ENCODE results near the gene GTF3C5.
"Not testable (repeated sequence)": the region's sequence is repeated elsewhere in the genome, so short reads cannot be mapped to it uniquely, and the experiment has no call there.

Gene GTF3C5

GRCh38 chr9:133088756-133089155, 58.0 kb downstream of the GTF3C5 start:
- no peak for DNase-seq (ENCODE audit: low spot score)

GRCh38 chr9:133089271-133089671, 58.5 kb downstream of the GTF3C5 start:
- DNase-seq (ENCODE audit: low spot score) = peak; percentile 64

- peak; percentile 82 for DNase-seq (ENCODE audit: low spot score)
These were observed 59.4 kb downstream of the GTF3C5 start for GRCh38 chr9:133090187-133090586.

GRCh38 chr9:133090752-133091385, 60.1 kb downstream of the GTF3C5 start:
- DNase-seq (ENCODE audit: low spot score) = no peak

DNA sequence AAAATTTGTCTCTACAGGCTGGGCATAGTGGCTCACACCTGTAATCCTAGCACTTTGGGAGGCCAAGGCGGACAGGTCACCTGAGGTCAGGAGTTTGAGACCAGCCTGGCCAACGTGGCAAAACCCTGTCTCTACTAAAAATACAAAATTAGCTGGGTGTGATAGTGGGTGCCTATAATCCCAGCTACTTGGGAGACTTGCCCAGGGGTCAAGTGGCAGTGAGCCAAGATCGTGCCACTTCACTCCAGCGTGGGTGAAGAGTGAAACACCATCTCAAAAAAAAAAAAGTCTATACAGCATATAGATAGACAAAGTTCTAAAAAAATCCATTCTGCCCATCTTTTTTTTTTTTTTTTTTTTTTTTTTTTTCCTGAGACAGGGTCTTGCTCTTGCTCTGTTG, 63.6 kb downstream of the GTF3C5 start:
- not testable (repeated sequence) for DNase-seq (ENCODE audit: low spot score)

GRCh38 chr9:133094842-133095393, 64.1 kb downstream of the GTF3C5 start:
- DNase-seq (ENCODE audit: low spot score) = no peak

DNA sequence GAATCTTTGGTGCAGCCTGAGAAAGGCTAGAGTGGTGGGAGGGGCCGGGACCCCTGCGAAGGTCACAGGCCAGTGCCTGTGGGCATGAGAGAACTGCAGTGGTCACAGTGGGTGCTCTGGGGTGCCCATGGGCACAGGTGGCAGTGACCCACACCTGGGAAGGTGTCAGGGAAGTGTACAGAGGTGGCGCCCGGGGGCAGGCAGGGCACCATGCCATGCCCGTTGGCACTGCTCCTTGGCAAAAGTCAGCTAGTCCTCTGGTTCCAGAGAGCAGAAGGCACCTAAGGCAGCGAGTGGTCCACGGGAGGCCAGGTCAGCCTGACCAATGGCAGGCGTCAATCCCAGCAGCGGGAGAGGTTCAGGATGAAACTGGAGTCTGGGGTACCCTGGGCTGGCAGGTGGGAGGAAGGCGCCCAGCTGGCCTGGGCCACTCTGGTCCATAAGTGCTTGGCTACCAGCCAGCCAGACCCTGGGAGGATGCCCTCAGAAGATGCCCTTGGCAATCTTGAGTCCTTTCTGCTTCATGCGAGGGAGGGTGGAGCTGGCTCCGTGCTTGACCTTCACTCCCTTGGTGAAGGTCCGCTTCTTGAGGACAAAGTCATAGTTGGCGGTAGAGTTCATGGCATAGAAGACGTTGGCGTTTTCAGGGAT, 67.4 kb downstream of the GTF3C5 start:
- no peak for DNase-seq (ENCODE audit: low spot score)

GRCh38 chr9:133098871-133099270, 68.1 kb downstream of the GTF3C5 start:
- DNase-seq (ENCODE audit: low spot score) = no peak

DNA sequence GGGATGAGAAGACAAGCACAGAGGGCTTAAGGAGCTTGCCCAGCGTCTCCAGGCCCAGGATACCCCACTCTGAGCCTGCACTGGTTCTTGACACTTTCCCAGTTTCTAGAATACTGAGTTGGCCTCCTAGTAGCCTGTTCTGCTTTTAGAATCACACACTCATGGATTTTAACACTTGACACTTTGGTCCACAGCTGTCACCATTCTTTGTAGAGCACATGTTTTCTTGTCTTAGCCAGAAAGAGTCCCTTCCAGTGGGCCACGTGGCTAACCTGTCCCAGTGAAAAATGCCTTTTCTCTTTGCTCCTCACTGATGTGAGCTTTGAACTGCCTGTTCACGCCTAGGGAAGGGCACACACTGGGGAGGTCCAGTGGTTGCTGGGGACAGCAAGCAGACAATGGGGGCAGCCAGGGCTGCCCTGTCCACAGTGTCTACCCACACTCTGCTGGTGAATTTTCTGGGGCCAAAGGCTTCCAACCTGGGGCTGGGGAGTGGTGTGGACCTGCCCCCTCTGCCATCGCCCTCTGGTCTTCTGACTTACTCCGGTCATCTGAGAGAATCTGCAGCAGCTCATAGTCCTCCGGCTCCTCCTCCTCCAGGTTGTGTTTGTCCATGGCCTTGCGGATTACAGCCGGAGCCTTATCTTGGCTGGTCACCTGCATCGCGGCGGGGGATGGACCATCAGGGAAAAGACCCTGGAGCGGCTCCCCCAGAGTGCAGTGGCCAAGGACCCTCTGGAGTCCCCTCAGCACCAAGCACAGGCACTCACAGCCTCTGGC, 69.1 kb downstream of the GTF3C5 start:
- no peak for DNase-seq (ENCODE audit: low spot score)

DNA sequence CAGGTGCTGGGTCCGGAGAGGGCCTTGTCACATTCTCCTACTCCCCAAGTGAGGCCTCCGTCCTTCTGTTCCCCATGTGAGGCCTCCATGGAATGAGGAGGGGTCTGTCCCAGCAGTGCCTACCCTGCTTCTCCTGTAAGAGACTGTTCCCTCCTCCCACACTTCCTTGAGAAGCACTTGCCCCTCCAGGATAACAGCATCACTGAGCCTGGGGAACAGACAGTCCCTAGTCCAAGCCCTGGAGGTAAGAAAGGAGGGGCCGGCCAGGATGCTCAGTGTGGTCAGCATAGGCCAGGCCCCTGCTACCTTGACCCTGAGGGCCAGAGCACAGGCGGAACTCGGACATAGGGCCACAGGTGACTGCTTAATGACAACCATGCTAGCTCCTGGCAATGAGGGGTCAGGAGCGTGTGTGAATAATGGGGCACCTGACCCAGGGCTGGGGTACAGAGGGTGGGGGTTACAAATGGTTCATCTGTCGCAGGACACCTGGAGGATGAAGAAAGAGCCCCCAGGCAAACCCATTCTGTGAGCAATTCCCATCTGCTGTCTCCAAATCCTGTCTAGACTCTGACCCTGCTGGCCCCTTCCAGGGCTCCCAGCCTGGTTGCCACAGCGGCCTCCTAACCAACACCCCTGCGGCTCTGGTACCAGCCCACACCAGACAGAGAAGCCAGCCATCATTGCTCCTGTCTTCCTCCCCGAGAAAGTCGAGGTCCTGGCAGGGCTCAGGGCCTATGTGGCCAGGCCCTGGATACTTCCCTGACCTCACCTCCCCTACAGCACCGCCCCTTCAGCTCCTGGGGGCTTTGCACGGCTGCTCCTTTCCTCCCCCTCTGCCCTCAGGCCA, 69.9 kb downstream of the GTF3C5 start:
- no peak for DNase-seq (ENCODE audit: low spot score)

- no peak for DNase-seq (ENCODE audit: low spot score)
These were observed 70.8 kb downstream of the GTF3C5 start for GRCh38 chr9:133101356-133102189.

GRCh38 chr9:133102190-133103021, 71.6 kb downstream of the GTF3C5 start:
- DNase-seq (ENCODE audit: low spot score) = no peak

DNA sequence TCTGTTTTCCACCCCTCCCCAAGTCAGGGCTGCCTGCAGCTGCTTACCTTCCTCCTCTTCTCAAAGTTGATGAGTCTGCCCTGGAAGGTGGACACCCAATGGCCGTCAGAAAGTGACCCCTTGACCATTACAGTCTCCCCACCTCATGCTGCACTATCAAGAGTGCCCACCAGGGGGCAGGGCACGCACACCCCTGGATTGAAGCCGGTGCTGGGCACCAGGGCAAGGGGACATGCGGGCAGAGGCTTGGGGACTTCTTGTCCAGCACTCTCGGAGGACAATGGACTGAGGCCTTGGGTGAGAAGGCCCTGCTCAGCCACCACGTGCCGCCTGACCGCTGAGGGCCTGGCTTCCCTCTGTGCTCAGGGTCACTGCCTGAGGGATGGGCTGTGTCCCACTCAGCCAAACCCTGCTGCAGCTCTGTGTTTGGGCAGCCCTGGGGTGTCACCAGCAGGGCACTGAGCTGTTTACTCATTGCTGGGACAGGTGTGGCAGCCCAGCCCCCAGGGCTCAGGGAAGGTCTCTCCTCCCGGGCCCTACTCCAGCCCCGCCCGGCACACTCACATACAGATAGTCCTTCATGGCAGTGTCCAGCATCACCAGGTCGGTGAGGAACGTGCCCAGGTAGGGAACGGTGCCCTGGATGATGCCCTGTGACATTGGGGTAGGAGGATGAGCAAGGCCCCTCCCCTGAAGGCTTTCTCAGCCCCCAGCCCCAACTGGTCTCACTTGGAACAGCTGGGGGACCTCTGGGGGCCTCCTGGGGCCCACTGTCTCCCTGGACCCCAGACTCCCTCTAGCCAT, 72.6 kb downstream of the GTF3C5 start:
- no peak for DNase-seq (ENCODE audit: low spot score)

DNA sequence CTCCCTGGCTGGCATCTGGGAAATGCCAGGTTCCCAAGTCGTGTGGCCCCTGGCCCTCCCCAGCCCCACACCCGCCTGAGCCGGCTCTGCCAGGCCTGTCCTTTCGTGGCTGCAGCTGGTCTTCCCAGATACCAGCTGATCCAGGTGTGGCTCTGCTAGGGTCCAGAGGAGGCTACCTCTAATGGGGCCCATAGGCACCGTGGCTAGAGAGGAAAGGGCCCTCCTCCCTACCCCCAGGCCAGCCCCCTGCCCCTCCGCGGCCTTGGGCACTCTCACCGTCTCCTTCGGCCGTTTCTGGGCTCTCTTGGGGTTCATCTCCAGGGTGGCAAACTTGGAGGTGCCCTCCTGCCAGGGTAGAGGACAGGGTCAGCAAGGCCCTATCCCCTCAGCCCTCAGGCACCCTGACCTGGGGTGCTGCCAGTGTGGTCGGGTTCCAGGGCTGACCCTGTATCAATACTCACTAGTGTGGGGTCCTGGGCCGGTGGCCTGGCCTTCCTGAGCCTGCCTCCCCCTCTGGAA, 73.2 kb downstream of the GTF3C5 start:
- no peak for DNase-seq (ENCODE audit: low spot score)

DNA sequence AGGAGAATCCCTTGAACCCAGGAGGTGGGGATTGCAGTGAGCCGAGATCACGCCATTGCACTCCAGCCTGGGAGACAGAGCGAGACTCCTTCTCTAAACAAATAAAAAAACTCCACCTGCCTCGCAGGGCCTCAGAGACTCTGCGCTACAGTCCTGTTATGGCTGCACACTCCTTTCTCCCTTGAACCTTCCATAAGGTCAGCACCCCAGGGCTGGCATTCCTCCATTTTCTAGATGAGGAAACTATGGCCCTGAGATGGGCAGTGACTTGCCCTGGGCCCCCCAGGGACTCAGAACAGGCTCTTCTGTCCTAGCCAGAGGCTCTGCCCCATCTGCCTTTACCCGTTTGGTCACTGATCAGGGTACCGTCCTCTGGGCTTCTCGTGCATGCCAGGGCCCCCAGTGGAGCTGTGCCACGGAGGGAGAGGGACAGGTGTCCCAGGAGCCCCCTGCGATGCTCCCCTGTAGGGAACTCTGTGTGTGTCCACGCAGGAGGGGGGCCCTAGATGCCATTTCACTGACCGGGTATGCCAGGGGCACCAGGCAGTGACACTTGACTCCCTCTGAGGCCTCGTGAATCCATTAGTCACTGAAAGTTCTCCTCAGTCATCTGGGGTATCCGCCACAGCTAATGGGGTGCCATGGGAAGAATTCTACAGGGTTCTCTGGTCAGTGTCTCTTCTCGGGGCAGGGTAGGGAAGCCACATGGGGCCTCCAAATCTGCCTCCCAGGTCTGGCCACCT, 74.1 kb downstream of the GTF3C5 start:
- no peak for DNase-seq (ENCODE audit: low spot score)

GRCh38 chr9:133105461-133105770, 74.6 kb downstream of the GTF3C5 start:
- no peak for DNase-seq (ENCODE audit: low spot score)

DNA sequence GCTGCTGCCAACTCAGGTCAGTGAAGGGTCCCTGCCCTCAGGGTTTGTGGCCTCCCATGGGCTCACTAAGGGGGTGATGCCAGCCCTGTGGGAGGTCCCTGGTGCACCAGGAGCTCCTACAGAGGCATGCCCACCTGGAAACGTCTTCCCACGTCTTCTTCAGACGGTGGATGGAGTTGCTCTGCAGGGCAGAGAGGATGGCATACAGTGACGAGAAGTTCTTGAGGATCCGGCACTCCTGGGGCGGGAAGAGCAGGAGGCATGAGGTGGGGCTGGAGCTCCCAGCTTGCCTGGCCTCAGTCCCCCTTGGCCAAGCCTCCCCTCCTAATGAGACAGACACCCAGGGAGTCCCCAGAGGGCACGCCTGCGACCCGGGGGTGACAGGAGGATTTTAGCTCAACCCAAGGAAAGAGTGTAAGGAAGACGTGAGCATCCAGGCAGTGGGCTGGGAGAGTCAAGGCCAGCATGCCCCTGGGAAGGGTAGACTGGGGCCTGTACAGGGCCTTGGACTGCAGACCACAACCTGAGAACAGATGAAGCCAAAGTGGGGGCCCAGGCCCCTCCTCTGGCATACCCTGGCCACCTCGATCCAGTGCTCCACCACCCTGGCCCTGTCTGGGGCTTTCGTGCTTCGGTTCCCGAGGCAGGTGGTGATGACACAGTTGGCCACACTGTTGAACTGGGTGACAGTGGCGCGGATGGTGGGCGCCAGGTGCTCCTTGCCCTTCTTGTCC, 75.9 kb downstream of the GTF3C5 start:
- DNase-seq (ENCODE audit: low spot score) = no peak
